Tibial nerve (tissue), 4 donors: ENCODE data around the gene FPR3. TPM values are rescaled to one million over a fixed set of nuclear protein-coding genes. Genes with fewer than 3 reads are reported as not detected.

Source experiments
- DNase-seq, 2 donors: peaks; one replicate each; pipeline ENCODE4 v3.0.0-alpha.2; 2019; ENCODE audit warnings: low spot score in 2 of 2
- H3K27ac ChIP-seq, 4 donors: fragments of 200-600 bp; sonication (generic) in 3 of 4; one replicate each; pipeline ENCODE4 v1.5.1; 2017 to 2019; ENCODE audit warnings: mild to moderate bottlenecking in 1 of 4
- H3K27me3 ChIP-seq, 2 donors: fragments of 200-600 bp; sonication (generic) in 1 of 2; one replicate each; pipeline versions ENCODE4 v1.5.1 to v1.6.0; 2017 to 2019
- H3K36me3 ChIP-seq, 3 donors: fragments of 200-600 bp; sonication (generic); one replicate each; pipeline ENCODE4 v1.5.1; 2018 to 2019
- H3K4me1 ChIP-seq, 4 donors: fragments of 200-600 bp; sonication (generic) in 3 of 4; one replicate each; pipeline ENCODE4 v1.5.1; 2017 to 2019
- H3K4me3 ChIP-seq, 4 donors: fragments of 200-600 bp; sonication (generic) in 3 of 4; one replicate each; pipeline ENCODE4 v1.5.1; 2017 to 2019; ENCODE audit warnings: mild to moderate bottlenecking in 1 of 4, moderate library complexity in 1 of 4
- H3K9me3 ChIP-seq, 4 donors: fragments of 200-600 bp; sonication (generic) in 3 of 4; one replicate each; pipeline ENCODE4 v1.5.1; 2017 to 2019
- CTCF ChIP-seq, 5 experiments: fragments of 200-600 bp in 3 of 5; fragments of 450-650 bp in 2 of 5; sonication (generic) in 3 of 5; IDR thresholded peaks; one replicate each; pipeline ENCODE4 v1.5.1; 2016 to 2019; ENCODE audit warnings: antibody characterized with exemption in 5 of 5, mild to moderate bottlenecking in 3 of 5, moderate library complexity in 2 of 5
- EP300 ChIP-seq, 2 donors: sonication (generic); formaldehyde crosslinking; IDR thresholded peaks; one replicate each; pipeline ENCODE4 v1.6.1; 2017; ENCODE audit warnings: antibody characterized with exemption in 2 of 2, mild to moderate bottlenecking in 1 of 2
- POLR2A ChIP-seq, 2 donors: fragments of 450-650 bp; IDR thresholded peaks; one replicate each; pipeline ENCODE4 v1.6.1; 2017; ENCODE audit warnings: antibody characterized with exemption in 2 of 2, mild to moderate bottlenecking in 2 of 2, moderate library complexity in 2 of 2
- WGBS, 2 donors: methylation state at CpG; one replicate each; pipeline ENCODE4 v1.1.5; 2018; 5-methylcytosine and 5-hydroxymethylcytosine counted together
- total RNA-seq, 4 donors: library from RNA; depleted of rRNA; stranded (reverse); fragments of >200 nt; gene quantifications; one replicate each; pipeline ENCODE4 v1.1.0, GENCODE V29; 2016

FPR3 gene
- total RNA-seq, 4 donors from 2014 or later = 2.3 to 11.7 (median 5.1) TPM

- Histone ChIP-seq H3K9me3 (peaks cover 0 to 2% (median under 1%) of the 10 kb centered on the region in 4 donors), H3K4me1 (no peaks in the 10 kb centered on the region), H3K27ac (no peak overlapping the region), H3K27me3 (no peaks in the 10 kb centered on the region), H3K36me3 (no peaks in the 10 kb centered on the region), H3K4me3 (no peak overlapping the region)
- TF ChIP-seq POLR2A (IDR thresholded peaks at IDR 0.05) (no peak), CTCF (IDR thresholded peaks at IDR 0.05) (no peak), EP300 (IDR thresholded peaks at IDR 0.05) (no peak)
- no peak for DNase-seq
- WGBS, 2 donors = 61 to 66% methylated on average over 3 of the region's 3 CpGs
Measured at GRCh38 chr19:51821456-51821855, 26.5 kb downstream of the FPR3 start.

GRCh38 chr19:51821921-51822320 is 27.0 kb downstream of the FPR3 start:
- Histone ChIP-seq H3K27ac (no peak overlapping the region), H3K36me3 (no peaks in the 10 kb centered on the region), H3K4me1 (no peaks in the 10 kb centered on the region), H3K27me3 (no peaks in the 10 kb centered on the region), H3K4me3 (no peak overlapping the region), H3K9me3 (peaks cover 0 to 6% (median 1%) of the 10 kb centered on the region in 4 donors)
- no peak for DNase-seq
- TF ChIP-seq EP300 (IDR thresholded peaks at IDR 0.05) = no peak
- no peak for TF ChIP-seq CTCF (IDR thresholded peaks at IDR 0.05)
- no peak for TF ChIP-seq POLR2A (IDR thresholded peaks at IDR 0.05)

GRCh38 chr19:51822325-51822724 is 27.4 kb downstream of the FPR3 start:
- no peak for DNase-seq
- H3K4me1 ChIP-seq = no peaks in the 10 kb centered on the region
- no peak overlapping the region for H3K4me3 ChIP-seq
- H3K27me3 ChIP-seq = no peaks in the 10 kb centered on the region
- 71 to 85% methylated on average over 2 of the region's 2 CpGs for WGBS, 2 donors
- H3K27ac ChIP-seq = no peak overlapping the region
- no peaks in the 10 kb centered on the region for H3K36me3 ChIP-seq
- TF ChIP-seq CTCF (IDR thresholded peaks at IDR 0.05) (no peak), POLR2A (IDR thresholded peaks at IDR 0.05) (no peak), EP300 (IDR thresholded peaks at IDR 0.05) (no peak)
- H3K9me3 ChIP-seq = peaks cover 0 to 7% (median 1%) of the 10 kb centered on the region in 4 donors

GRCh38 chr19:51822946-51823345 is 28.0 kb downstream of the FPR3 start:
- Histone ChIP-seq H3K4me1 (no peaks in the 10 kb centered on the region), H3K9me3 (peaks cover 0 to 13% (median 1%) of the 10 kb centered on the region in 4 donors), H3K4me3 (no peak overlapping the region), H3K36me3 (no peaks in the 10 kb centered on the region), H3K27me3 (no peaks in the 10 kb centered on the region), H3K27ac (no peak overlapping the region)
- no peak for DNase-seq
- 89 to 91% methylated on average over 3 of the region's 3 CpGs for WGBS, 2 donors
- TF ChIP-seq POLR2A (IDR thresholded peaks at IDR 0.05) (no peak), CTCF (IDR thresholded peaks at IDR 0.05) (no peak), EP300 (IDR thresholded peaks at IDR 0.05) (no peak)

GRCh38 chr19:51824281-51825005 is 29.5 kb downstream of the FPR3 start:
- Histone ChIP-seq H3K27me3 (no peaks in the 10 kb centered on the region), H3K27ac (peak overlapping the region in 1 of 4 donors; percentile 17), H3K4me1 (no peaks in the 10 kb centered on the region), H3K36me3 (no peaks in the 10 kb centered on the region), H3K9me3 (peaks cover 0 to 22% (median 1%) of the 10 kb centered on the region in 4 donors), H3K4me3 (no peak overlapping the region)
- TF ChIP-seq EP300 (IDR thresholded peaks at IDR 0.05) (no peak), CTCF (IDR thresholded peaks at IDR 0.05) (no peak), POLR2A (IDR thresholded peaks at IDR 0.05) (no peak)
- WGBS, 2 donors = 82 to 85% methylated on average over 13 of the region's 13 CpGs
- DNase-seq = no peak
